A172 (cell line): Measurements from ENCODE around the gene AKNAD1. TPM values are rescaled to one million over a fixed set of nuclear protein-coding genes. Genes with fewer than 3 reads are reported as not detected.
"Not testable (repeated sequence)": the region's sequence is repeated elsewhere in the genome, so short reads cannot be mapped to it uniquely, and the experiment has no call there.

Experiments
- DNase-seq: peaks from one replicate; pipeline ENCODE4 v3.0.0-alpha.2; 2015; ENCODE audit warnings: low spot score
- total RNA-seq: library from RNA; depleted of rRNA; stranded (reverse); fragments of >200 nt; shearing (Covaris generic); gene quantifications from 2 replicates; pipeline ENCODE4 v1.2.3, GENCODE V29; 2014; rRNA removed

The AKNAD1 gene
- 2.1 TPM in 1 of 2 replicates, not detected in the other for total RNA-seq

DNA sequence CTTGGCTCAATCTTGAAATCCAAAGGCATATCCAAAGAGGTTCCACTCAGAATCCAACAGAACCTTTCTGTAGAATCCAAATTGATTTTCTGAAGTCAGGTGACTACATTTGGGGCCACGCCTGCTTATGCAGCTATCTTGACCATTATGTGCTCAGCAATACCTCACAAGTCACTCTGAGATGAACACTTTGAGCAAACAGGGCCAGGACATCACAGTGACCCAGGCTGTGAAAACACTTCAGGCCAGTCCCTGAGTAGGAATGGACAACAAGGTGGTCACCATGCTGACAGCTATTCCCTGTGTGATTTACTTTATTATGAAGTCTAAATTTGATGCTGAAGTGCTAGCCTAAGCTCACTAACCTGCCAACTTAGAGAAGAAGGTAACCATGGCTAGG lies at the start of gene AKNAD1:
AKNAD1 (minus strand) TSS at position 101 of the 400 bp plus-strand sequence. CDS start 4,430 bp downstream, outside the sequence.
- no peak for DNase-seq

GRCh38 chr1:108901106-108901505 lies 44.2 kb upstream of the AKNAD1 start:
- DNase-seq: no peak

- peak; percentile 52 for DNase-seq
Measured at GRCh38 chr1:108897865-108898720, 41.2 kb upstream of the AKNAD1 start.

- DNase-seq: no peak
Measured at GRCh38 chr1:108896146-108897145, 39.6 kb upstream of the AKNAD1 start.

DNA sequence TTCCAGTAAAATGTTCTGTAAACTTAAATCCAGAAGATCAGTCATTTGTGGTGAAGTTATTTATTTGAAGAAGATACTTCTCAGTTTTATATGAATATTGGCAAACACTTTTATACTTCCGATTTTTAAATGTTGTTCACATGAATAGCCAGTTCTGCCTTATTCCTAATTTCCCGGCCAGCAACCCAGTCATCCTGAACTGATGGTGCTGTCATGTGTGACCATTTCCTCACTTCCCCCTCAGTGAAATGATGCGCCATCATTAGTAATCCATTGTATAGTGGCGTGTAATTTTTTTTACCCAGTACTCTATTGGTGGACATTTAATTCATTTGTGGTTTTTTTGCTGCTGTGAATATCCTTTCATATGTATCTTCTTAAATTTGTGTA lies 36.2 kb upstream of the AKNAD1 start:
- no peak for DNase-seq

GRCh38 chr1:108892356-108893140 lies 35.7 kb upstream of the AKNAD1 start:
- DNase-seq: no peak

DNA sequence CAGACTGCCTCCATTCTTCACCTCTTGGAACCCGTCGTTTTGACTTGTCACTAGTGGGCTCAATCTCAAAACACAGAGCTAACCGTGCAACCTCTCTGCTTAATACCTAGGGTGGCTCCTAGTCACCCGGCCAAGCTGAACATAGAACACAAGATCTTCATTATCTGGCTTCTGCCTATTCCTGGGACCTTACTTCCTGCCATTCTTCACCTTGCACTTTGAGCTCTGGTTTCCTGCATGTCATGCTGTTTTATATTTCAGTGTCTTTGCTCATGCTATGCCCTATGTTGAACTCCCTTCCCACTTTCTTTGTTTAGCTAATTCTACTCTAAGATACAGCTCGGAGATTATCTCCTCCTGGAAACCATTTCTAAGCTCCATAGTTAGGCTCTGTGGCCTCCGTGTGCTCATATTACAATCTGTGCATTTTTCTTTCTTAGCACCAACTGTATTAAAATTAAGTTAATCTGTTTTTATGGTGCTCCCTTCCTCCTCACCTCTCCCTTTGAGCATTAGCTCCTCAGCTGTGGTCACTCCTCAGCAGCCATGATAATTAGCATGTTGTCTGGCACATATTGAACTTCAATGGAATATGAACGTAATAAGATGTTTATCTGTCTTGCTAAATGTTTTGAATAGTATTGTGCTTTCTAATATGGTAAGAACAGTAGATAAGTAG lies 33.0 kb upstream of the AKNAD1 start:
- no peak for DNase-seq

DNA sequence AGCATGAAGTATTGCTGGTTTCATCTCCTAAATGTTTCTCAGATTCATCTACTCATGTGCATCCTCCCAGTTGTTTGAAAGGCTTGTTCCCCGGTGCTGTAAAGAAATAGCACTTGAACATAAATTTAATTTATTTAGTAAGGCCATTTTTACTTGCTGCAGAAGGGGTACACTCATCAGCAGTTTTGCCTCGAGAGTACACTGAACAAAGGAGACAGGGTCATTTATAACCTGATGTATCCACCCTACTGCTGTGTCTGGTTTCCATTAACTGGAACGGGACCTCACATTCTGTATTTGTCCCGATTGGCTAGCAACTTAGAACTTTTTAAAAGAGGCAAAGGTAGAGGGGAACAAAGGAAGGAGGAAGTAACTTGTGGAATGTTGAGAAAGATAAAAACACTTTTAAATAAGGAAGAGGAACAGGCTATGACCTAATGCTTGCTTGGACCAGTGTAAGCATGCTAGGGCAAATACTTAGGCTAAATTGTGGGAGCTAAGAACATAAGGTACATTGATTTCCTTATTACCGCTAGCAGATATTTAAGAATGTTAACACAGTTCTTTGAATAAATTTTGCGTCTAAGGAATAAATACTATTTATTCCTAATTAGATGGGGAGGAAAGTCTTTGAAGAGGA lies 32.2 kb upstream of the AKNAD1 start:
- not testable (repeated sequence) for DNase-seq

GRCh38 chr1:108886292-108886691 lies 29.4 kb upstream of the AKNAD1 start:
- DNase-seq: no peak

- no peak for DNase-seq
Measured at GRCh38 chr1:108884968-108885367, 28.1 kb upstream of the AKNAD1 start.

- no peak for DNase-seq
Measured at GRCh38 chr1:108882837-108883236, 25.9 kb upstream of the AKNAD1 start.

GRCh38 chr1:108881369-108881768 lies 24.5 kb upstream of the AKNAD1 start:
- no peak for DNase-seq

DNA sequence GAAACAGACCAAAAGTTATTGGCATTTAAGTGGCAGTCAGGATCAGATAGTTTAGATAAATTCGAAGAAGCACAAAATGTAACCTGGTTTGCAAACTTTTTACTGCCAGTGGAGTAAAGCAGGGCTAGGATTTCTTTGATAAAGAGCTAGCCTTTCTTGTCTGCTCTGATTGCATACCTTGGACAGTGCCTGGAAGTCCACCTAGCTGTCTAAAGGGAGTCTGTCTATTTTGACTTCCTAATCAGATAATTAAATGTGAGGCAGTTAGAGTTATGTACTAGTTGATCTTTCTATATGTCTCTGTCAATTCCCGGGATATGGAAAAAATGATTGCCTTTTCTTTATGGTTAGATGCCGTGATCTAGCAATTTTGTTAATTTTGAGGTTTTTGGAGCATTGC lies 24.0 kb upstream of the AKNAD1 start:
- peak; percentile 6 for DNase-seq

GRCh38 chr1:108878678-108879077 lies 21.8 kb upstream of the AKNAD1 start:
- no peak for DNase-seq

DNA sequence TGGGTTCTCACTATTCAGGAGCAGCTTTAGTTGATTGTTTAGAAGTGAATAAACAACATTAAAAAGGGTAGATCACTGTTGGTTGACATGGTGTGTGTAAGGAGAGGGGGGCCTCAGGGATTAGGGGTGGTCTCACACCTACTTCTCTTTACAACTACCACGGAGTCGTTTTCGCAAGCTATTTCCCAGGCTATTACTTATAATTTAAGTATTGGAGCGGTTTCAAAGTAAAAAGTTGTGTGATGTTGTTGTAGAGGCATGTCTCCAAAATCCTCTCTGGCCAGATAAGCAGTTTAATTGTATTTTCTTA lies 21.2 kb upstream of the AKNAD1 start:
- no peak for DNase-seq

DNA sequence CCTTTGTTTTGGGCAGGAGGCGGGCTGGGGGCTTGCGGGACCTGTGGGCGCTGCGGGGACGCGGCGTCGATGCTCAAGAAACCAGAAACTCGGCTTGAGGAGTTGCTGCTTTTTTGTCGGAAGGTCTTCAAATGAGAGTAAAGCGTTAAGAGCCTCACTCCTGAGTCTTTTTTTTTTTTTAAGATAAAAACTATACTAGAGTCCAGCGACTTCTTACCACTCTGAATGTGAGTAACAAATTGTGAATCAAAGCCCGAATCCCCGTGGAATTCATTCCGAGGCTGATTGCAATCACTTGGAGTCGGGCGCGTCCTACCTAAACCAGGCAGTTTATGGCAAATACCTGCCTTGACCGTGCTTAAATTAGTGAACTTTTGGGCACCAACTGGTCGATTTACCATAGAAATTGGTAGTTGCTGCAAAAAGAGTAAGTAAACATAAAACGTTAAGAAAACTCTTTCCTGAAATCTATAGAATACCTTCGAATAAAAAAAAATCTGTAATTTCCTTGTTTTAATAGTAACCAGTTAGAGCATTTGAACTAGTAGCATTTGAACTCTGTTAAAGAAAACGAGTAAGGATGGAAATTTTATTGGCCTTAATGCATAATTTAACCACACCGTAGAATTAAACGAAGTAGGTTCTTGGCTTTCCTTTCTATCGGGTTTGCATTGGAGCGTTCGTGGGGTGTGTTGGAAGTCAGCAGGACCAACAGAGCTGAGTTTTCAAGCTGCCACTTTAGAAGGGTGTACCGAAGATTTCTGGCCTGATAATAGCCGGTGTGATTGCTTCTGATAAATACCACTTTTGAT lies 20.7 kb upstream of the AKNAD1 start:
- DNase-seq: peak; percentile 20

GRCh38 chr1:108871050-108871724 lies 14.3 kb upstream of the AKNAD1 start:
- no peak for DNase-seq

DNA sequence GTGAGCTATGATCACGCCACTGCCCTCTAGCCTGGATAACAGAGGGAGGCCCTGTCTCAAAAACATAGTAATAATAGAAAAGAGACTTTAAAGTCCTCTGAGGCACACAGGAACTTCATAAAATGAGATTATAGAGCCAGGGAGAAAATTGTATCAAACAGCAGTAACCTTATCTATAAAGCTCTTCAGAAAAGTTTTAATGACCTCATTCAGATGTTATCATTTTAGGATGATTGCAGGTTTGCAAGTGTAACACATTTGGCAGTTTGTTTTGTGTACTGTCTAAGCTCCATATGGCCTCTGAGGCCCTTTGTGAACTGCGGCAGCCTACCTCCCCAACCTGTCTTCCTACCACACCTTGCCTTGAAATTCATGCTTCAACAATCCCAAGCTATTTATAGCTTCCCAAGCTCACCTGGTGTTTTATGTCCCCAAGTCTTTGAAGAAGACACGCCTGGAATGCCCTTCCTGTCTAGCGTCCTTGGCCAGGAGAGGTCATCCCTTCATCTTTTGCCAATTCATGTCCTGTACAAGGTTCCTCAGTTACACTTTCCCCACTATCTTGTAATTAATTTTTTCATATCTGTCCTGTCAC lies 8.5 kb upstream of the AKNAD1 start:
- DNase-seq: no peak

- no peak for DNase-seq
Measured at GRCh38 chr1:108863984-108864383, 7.1 kb upstream of the AKNAD1 start.
